Measurements from ENCODE around the gene BRI3BP.
A peak's percentile ranks its signal among the peaks of the same experiment; 100 is the strongest.
"Not testable (repeated sequence)": the region's sequence is repeated elsewhere in the genome, so short reads cannot be mapped to it uniquely, and the experiment has no call there.

Gene BRI3BP

DNA sequence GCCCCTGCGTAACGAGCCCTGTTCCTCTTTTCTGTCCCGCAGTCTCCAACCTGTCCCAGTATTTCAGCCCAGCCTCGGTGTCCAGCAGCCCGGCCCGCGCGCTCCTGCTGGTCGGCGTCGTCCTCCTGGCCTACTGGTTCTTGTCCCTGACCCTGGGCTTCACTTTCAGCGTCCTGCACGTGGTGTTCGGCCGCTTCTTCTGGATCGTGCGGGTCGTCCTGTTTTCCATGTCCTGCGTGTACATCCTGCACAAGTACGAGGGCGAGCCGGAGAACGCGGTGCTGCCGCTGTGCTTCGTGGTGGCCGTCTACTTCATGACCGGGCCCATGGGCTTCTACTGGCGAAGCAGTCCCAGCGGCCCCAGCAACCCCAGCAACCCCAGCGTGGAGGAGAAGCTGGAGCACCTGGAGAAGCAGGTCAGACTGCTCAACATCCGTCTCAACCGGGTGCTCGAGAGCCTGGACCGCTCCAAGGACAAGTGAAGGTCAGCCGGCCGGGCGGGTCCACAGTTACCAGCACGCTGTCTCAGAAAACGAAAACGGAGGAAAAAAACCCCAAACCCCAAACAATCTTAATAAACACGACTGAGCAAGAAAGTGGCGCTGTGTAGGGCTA is 31.6 kb downstream of the BRI3BP start:
- DNase-seq = no peak

DNA sequence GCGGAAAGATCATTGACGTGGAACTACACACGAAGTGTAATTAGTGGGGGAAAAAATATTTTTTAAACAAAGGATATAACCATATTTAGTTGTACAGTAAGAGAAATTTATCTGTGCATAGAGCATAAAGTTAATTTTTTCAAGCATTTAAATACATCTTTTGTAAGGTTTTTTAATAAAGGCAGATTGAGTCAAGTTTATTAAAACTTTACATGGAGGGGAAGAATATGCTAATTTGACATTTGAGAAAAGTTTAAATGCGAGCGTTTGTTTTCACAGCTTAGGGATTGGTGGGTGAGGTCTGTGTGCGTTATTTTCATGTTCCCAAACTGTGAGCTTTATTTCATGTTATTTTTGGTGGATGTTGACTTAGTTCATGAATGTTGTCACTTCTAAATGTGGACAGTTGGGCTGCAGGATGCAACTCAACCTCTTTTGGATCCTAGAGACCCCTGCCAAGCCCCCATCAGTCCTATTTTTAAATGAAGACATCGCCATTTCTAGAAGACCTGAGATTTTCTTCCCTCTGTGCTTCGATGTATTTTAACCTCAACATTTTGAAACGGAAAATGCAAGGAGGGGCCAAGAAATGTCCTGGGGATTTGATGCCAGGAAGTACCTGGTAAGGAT is 32.3 kb downstream of the BRI3BP start:
- no peak for DNase-seq

DNA sequence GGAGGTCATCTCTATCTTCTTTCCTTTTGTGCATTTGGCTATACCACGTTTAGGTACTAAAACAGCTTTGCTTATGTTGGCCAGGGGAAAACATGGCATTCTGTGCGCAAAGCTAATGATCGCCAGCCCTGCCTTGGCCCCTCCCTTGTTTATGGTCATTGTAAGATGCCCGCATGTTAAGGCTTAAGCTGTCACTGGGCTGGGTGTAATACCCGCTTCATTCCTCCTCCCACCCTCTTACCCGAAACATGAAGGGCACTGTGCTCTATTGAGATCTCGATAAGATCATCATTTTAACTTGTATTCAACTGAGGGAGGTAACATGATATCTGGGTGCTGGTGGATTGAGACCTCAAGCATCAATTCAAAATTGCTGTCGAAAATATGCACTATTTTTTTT is 34.7 kb downstream of the BRI3BP start:
- DNase-seq = no peak

DNA sequence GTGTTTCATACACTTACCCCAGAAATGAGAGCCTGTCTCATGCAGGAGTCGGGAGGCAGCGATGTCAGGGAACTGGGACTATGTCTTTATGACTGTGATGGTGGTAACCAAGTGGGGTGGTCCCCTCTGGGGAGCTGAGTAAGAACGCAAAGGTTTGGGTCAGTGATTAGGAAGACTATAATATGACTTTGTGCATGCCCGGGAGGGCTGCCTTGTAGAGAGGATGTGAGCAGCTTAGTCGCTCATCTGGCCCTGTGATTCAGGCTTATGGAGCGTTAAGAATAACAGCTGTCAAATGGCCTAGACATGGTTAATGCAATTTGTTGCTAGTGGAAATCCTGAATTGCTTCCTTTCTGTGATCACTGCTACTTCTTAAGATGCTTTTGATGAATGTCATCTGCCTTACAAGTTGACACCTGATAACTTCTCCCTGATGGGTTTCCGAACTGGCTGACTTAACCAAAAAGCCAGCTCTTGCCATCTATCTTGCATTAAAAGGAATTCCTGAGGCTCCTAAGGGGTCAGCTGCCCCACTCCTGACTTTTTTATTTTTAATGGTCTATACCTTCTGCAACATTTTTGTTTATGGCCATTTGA is 36.4 kb downstream of the BRI3BP start:
- no peak for DNase-seq

DNA sequence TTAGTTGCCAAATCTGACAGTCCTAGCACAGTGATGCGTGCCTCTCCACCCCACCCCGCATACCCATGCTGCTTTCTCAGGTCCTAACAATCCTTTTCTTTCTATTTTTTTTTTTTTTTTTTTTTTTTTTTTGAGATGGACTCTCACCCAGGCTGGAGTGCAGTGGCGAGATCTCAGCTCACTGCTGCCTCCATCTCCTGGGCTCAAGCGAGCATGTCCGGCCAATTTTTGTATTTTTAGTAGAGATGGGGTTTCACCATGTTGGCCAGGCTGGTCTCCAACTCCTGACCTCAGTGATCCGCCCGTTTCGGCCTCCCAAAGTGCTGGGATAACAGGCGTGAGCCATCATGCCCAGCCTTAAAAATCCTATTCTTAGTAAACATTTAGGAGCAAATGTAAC is 38.0 kb downstream of the BRI3BP start:
- not testable (repeated sequence) for DNase-seq

DNA sequence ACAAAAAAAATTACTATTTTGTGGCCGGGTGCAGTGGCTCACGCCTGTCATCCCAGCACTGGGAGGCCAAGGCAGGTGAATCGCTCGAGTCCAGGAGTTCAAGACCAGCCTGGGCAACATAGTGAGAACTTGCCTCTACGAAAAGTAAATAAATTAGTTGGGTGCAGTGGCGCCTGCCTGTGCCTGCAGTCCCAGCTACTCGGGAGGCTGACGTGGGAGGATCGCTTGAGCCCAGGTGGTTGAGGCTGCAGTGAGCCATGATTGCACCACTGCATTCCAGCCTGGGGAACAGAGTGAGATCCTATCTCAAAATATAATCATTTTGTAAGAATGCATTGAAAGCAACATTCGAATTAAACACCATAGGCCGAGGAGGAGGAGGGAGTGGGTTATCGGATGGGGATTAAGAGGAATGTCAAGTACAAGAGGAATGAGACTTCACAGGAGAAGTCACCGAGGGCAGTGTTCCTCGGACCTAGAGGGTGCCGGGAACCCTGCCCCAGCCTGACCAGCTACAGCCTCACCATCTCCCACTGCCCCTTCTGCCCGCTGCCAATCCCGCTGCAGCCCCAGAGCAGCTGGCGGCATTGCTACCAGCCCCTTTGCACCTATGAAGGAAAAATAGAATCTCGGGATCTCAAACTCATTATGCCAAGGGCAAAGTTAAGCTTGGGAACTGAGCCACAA is 39.2 kb downstream of the BRI3BP start:
- no peak for DNase-seq

DNA sequence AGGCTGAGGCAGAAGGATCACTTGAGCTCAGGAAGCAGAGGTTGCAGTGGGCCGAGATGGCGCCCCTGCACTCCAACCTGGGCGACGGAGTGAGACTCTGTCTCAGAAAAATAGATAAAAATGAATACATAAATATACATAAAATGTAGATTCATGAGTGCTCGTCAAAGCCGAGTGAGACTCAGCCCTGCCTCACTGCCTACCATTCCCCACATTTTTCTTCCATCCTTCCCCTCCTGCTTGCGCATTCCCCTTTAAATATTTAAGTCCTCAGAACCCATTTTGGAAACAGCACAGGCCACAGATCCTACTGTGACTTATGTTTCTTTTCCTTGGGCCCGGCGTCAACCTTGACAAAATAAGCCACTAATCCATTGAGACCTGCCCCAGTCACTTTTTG is 39.8 kb downstream of the BRI3BP start:
- no peak for DNase-seq

DNA sequence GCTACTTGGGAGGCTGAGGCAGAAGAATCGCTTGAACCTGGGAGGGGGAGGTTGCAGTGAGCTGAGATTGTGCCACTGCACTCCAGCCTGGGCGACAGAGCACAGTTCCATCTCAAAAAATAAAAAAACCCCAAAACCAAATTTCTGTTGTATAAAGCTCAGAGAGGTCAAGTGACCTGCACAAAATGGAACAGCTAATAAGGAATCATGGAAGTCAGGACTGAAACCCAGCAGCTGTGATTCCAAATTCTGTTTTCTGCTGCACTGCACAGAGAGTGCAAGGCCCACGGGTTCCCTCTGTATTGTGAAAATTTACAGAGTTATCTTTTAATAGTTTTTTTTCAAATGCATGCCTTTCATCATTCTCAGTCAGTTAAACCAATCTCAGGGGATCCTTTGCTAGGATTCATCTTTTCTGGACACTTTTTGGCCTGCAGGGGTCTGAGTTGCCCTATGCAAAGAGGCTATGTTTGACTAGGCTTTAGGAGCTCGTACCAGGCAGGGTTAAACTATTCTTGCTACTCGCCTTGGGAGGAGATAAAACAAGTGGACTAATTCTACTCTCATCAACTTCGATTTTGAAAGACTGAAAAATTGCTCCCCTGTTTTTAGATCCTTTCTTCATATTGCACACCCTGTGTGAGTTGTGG is 45.7 kb downstream of the BRI3BP start:
- DNase-seq = no peak

DNA sequence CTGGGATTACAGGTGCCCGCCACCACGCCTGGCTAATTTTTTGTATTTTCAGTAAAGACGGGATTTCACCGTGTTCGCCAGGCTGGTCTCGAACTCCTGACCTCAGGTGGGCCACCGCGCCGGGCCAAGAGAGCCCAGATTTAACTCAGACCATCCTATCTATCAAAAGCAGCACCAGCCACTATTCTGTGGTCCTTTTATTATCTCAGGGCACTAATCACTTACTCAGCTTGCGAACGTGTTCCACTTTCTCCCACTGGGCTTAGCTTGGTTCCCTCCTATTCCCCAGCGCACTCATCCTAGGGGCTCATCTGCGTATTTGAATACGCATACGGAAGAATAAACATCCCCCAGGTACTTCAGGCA is 55.6 kb downstream of the BRI3BP start:
- DNase-seq = no peak

DNA sequence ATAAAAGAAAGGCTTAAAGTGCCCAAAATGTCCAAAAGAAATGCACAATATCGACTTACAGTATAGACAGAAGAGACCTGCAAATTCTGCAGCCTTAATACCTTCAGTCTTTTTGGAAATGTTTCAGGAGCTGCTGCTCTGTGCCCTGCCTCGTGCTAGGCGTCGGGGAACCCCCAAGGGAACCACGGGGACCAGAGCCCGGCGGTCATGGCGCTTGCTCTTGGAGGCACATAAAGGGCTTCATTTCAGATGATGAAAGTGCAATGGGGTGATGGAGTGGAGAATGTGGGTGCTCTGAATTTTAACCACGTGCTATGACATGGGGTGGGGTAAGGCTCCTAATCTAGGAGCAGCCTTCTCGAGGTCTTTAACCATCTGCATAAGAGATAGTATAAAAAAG is 57.0 kb downstream of the BRI3BP start:
- DNase-seq = no peak

DNA sequence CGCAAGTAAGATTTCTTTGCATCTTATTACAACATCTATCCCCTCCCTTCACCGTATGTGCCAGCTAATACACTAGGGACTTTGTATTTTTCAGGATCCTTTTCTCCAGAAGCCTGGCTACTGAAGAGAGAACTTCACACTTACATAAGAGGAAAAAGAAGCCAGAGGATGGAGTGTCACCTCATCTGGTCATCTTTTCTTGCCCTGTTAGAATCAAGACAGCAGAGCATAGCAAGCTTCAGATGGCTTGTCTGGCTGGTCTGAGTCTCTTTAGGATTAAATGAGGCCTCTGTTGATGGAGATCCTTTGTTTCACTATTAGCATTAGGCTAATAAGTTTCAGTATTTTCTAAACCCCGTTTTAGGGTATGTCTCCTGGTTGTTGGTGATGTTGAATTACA is 57.4 kb downstream of the BRI3BP start:
- DNase-seq = no peak

DNA sequence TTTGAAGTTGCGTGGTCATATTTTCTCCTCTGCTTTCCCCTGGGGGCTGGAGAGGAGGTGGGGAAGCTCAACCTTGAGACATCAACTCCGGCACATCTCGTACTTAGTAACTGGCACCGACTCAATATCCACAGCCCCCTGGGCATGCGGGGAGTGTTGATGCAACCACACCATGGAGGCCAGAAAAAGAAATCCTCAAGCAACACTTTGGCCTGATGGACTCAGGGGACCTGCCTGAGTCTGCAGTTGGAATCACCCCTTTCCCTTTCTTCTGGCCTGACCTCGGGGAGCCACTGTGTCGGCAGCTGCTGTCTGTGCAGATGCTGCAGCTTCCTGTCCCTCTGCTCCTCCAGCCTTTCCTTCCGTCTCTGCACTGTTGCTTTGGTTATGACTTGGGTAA is 60.4 kb downstream of the BRI3BP start:
- DNase-seq = no peak

DNA sequence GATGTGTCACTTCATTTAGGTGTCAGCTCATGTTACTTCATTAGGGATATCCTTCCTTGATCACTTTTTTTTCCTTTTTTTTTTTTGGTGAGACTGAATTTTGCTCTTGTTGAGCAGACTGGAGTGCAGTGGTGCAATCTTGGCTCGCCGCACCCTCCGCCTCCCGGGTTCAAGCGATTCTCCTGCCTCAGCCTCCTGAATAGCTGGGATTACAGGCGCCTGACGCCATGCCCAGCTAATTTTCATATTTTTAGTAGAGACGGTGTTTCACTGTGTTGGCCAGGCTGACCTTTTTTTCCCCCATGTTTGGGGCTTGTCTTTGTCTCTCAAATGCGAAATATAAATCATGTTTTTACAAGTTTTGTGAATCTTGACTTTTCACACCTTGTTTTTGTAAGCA is 62.1 kb downstream of the BRI3BP start:
- no peak for DNase-seq

DNA sequence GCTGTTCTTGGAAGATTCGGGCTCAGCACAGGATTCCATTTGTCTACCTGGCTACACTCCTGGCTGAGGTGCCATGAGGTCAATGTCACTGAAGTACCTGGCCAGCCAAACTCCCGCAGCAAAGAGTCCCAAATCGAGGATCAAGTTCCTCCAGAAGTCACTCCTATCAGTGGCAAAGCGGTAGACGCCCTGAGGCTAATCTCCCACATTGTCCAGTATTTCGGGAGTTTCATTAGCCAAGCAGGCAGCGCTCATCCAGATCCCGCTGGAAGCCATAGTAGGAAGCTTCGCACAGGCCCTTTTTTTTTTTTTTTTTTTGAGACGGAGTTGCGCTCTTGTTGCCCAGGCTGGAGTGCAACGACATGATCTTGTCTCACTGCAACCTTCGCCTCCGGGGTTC is 62.9 kb downstream of the BRI3BP start:
- DNase-seq = no peak

DNA sequence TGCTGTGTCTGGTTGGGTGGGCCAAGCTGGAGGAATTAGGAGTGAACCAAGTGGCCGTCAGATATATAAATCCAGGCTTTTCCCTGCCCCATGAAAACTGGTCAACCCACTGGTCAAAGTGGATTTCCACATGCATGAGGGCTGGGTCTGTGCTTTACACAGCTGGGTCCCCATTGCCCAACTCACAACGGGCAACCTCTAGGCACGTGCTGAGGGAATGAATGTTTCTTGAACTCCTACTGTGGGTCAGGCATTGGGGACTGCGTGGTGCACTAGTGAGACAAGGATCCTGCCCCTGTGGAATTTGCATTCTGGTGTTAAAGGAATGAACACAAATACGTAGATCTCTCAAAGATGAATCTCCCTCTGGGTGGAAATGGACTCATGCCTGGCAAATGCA is 64.3 kb downstream of the BRI3BP start:
- no peak for DNase-seq

DNA sequence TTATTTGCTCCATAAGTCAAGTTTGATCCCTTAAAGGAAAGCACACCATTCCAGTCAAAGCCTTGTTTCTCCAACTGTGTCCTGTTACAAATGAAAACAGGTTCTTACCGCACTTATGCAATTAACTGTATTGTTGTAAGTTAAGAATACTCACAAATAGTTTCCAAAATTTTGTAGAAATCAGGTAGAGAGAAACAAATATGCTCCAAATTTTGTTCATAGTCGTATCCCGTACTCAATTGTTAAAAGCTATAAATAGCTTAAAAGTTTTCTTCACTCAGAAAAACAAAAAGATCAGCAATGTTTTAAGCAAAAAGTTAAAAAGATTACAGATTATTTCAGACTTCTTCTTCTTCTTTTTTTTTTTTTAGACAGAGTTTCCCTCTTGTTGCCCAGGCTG is 67.8 kb downstream of the BRI3BP start:
- no peak for DNase-seq

DNA sequence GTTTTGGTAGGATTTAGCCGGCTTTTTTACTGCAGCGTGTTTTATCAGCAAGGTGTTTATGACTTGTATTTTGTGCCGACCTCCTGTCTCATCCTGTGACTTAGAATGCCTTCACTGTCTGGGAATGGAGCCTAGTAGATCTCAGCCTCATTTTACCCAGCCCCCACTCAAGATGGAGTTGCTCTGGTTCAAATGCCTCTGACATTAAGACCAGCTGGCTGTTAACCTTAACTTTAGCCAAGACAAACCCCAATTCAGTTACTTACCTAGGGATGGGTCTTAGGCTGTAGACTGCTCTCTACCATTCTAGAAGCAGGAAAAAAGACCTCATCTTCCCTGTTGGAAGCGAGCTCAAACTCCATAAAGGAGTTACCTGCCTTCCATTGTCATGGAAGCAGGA is 70.1 kb downstream of the BRI3BP start:
- not testable (repeated sequence) for DNase-seq

DNA sequence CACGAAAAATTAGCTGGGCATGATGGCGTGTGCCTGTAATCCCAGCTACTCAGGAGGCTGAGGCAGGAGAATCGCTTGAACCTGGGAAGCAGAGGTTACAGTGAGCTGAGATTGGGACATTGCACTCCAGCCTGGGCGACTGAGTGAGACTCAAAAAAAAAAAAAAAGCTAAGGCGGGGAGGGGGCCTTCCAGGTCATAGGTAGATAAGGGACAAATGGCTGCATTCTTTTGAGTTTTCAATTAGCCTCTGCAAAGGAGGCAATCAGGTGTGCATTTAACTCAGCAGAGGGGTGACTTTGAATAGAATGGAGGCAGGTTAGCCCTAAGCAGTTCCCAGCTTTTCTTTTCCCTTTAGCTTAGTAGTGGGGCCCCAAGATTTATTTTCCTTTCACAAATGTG is 71.0 kb downstream of the BRI3BP start:
- DNase-seq = no peak

DNA sequence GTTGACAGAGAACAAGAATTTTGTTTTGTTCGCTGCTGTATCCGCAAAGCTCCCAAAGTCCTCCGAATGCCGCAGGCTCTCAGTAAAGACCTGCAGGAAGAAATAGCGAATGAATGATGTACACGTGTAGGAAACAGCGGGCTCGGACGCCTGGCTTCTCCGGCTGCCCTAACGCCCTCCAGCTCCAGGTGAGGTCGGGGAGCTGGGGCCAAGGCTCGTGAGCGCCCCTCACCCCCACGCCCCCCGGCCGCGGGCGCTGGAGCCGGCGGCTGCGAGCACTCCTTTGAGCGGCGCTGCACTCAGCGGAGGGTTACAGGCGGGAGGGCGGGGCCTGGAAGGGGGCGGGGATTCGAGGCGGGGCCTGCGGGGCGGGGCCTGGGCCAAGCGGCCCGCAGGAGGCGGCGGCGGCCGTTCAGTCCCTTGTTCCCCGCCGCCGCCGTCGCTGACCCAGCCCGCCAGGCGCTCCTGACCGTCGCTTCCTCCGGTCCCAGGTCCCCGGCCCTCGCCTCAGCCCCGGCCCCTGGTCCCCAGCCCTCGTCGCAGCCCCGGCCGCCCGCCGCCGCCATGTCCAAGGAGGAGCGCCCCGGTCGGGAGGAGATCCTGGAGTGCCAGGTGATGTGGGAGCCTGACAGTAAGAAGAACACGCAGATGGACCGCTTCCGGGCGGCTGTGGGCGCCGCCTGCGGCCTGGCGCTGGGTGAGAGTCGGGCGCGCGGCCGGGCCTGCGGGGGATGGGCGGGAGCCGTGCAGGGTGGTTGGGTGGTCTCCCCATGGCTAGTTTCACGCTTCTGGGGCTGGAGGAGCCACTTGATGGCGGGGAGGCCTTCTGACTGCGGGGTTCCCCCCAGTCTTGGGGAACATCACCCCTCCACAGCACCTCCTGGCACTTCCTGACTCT is 71.8 kb downstream of the BRI3BP start, which contains the start of gene AACS:
TSS of gene AACS (plus strand) at position 415 of the 898 bp plus-strand sequence. CDS start at position 565, 150 bp downstream.
- DNase-seq = peak; percentile 55 to 74 (median 71)

DNA sequence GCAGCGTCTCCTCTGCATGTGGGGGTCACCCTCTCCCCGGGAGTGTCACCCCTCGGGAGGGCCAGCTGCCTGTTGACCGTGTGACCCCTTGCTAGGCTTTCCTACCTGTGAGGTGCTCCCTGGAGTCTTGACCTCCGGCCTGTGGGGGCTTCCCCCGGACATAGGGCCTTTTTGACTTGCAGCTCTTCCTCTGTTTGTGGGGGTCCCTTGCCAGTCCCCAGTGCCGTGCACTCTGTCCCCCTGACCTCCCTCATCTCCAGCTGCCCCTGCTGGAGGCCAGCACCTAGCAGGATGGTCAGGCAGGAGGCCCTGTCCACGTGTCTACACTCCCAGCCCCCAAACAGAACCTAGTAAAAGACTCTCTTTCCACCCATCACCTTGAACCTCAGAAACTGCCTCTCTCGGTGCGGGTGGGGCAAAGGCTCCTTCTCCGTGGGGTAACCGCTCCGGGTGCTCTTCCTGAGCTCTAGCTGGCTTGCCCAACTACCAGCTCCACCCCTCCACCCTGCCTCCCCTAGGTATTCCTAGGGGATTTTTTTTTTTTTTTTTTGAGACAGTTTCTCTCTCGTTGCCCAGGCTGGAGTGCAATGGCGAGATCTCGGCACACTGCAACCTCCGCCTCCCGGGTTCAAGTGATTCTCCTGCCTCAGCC is 72.6 kb downstream of the BRI3BP start:
- no peak for DNase-seq

DNA sequence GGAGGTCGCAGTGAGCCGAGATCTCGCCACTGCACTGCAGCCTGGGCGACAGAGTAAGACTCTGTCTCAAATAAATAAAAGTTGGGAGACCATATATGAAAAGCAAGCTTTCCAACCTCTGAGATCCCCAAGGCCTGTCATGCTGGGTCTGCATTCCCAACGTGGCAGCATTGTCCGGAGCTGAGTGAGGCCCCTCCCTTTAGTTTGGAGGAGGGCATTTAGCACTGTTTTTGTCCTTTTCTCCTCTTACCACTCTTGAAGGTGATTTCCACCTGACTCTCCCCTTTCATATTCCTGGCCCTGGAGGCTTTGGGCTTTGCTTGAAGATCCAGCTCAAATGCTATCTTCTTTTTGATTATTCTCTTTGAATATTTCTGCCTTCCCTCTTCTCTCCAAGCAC is 74.9 kb downstream of the BRI3BP start:
- DNase-seq = no peak

DNA sequence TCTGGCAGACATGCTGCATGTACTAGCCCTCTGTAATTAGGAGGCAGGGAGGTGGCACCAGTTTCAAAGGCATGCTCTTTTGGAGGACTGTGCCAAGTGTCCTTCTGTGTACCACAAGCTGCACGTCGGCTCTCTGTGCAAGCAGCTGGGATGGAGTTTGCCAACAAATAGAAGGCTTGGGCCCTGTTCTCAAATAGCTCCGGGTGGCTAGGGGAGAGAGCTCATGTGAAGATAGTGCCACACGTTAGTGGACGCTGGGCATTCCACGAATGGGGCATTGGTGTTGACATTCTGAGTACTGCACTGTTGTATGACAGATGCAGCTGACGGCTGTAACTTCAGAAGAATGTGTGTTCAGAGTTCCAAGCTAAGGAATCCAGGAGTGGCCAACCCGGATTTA is 76.2 kb downstream of the BRI3BP start:
- no peak for DNase-seq
